GM21529 (cell line): ENCODE measurements around the gene ENHO.
"Not testable (repeated sequence)": the region's sequence is repeated elsewhere in the genome, so short reads cannot be mapped to it uniquely, and the experiment has no call there.

ENCODE experiments used
- ATAC-seq: cut with Tn5 transposase; IDR thresholded peaks from one replicate; pipeline ENCODE4 v1.9.1; 2021; ENCODE audit not compliant: unreplicated experiment

ENHO gene

DNA sequence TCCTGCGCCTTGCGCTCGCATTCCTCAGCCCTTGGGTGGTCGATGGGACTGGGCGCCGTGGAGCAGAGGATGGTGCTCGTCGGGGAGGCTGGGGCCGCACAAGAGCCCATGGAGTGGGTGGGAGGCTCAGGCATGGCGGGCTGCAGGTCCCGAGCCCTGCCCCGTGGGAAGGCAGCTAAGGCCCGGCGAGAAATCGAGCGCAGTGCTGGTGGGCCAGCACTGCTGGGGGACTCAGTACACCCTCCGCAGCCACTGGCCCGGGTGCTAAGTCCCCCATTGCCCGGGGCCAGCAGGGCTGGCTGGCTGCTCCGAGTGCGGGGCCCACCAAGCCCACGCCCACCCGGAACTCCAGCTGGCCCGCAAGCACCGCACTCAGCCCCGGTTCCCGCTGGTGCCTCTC lies 40.0 kb downstream of the ENHO start:
- not testable (repeated sequence) for ATAC-seq

DNA sequence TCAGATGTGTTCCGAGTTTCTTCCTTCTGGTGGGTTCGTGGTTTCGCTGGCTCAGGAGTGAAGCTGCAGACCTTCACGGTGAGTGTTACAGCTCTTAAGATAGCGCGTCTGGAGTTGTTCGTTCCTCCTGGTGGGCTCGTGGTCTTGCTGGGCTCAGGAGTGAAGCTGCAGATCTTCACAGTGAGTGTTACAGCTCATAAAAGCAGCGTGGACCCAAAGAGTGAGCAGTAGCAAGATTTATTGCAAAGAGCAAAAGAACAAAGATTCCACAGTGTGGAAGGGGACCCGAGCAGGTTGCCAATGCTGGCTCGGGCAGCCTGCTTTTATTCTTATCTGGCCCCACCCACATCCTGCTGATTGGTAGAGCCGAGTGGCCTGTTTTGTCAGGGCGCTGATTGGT lies 41.2 kb downstream of the ENHO start:
- not testable (repeated sequence) for ATAC-seq

DNA sequence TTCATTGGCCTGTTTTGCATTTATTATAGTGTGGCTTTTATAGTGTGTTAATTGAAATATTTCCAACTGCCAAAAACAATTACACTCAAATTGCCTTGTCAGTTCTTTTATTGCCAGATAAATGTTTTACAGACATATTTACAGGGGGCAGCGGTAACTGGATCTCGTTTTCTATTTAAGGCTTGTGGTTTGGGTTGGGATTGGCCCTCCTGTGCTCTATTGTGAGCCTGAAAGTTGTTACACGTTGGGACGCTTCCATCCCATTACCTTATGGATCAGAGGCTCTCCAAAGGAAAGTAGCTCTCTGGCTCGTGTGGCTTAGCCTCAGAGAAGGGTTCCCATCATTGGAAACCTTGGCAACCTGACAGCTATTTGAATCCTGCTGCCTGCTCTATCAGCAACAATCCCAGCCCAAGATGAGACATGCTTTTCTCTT lies 43.3 kb downstream of the ENHO start:
- ATAC-seq, result no peak

DNA sequence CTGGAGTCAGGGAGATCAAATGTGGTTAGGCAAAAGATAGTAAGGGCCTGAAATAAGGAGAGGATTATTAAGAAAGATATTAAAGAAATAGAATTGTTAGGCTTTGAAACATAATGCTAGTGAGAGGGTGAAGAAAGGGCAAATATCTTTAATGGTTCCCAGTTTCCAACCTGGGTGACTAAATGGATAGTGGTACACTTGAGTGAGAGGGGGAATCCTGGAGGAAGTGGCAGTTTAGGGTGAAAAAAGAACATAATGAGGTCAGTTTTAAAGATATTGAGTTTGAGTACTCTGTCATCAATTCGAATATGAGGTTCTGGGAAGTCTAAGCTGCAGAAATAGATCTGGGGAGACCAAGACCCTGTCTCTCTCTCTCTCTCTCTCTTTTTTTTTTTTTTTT lies 45.2 kb downstream of the ENHO start:
- ATAC-seq, result no peak

DNA sequence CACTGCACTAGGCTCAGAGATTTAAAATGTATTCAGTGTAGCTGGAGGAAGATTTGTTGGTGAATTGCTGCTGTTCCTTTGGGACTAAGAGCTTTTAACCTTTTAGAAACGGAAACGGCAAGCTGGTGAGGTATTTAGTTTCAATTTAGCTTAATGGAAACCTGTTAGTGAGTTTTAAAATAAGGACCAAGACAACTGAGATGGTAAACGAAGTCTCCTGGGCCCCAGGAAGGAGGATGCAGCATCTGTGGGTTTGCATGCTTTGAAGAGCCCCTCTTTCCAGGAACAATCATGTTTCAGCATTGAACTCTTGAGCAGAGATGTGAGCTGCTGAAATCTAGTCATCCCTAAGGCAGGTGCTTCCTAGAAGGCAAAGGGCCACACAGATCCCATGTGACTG lies 47.7 kb downstream of the ENHO start:
- no peak for ATAC-seq
